Suprapubic skin (tissue), 3 donors: ENCODE data around the gene BET1L.

Experiments
- EP300 ChIP-seq: sonication (generic); formaldehyde crosslinking; IDR thresholded peaks from one replicate; pipeline ENCODE4 v1.6.1; 2017; ENCODE audit warnings: antibody characterized with exemption
- POLR2A ChIP-seq, 2 donors: fragments of 450-650 bp; IDR thresholded peaks; one replicate each; pipeline ENCODE4 v1.6.1; 2017; ENCODE audit warnings: antibody characterized with exemption in 2 of 2, mild to moderate bottlenecking in 2 of 2, moderate library complexity in 2 of 2
- TF ChIP-seq, protein P1 (sequence below), 2 donors: fragments of 200-600 bp in 1 of 2; fragments of 450-650 bp in 1 of 2; sonication (generic) in 1 of 2; IDR thresholded peaks; one replicate each; pipeline ENCODE4 v1.5.1; 2016 to 2019; ENCODE audit warnings: antibody characterized with exemption in 2 of 2, mild to moderate bottlenecking in 1 of 2, moderate library complexity in 1 of 2

DNA sequence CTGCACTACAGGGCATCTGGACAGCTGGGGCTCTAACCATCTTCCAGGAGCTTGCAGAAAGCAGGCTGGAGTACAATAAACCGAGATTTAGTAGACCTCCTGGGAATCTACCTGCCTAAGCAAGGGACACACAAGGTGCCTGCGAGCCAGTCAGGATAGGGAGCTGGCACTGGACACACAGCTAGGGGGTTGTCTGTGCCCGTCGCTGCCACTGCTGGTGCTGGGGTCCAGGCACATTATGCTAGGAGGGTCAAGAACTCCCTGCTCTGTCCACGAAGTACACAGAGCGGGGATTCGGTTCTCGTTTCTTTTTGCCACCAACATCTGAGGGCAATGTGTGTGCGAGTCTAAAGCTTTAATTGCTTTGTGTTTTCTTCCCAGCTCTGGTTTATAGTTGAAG is 4.5 kb upstream of the BET1L start:
- no peak for TF ChIP-seq POLR2A (IDR thresholded peaks at IDR 0.05)
- TF ChIP-seq, protein P1, sequence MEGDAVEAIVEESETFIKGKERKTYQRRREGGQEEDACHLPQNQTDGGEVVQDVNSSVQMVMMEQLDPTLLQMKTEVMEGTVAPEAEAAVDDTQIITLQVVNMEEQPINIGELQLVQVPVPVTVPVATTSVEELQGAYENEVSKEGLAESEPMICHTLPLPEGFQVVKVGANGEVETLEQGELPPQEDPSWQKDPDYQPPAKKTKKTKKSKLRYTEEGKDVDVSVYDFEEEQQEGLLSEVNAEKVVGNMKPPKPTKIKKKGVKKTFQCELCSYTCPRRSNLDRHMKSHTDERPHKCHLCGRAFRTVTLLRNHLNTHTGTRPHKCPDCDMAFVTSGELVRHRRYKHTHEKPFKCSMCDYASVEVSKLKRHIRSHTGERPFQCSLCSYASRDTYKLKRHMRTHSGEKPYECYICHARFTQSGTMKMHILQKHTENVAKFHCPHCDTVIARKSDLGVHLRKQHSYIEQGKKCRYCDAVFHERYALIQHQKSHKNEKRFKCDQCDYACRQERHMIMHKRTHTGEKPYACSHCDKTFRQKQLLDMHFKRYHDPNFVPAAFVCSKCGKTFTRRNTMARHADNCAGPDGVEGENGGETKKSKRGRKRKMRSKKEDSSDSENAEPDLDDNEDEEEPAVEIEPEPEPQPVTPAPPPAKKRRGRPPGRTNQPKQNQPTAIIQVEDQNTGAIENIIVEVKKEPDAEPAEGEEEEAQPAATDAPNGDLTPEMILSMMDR (IDR thresholded peaks at IDR 0.05), result no peak
- TF ChIP-seq EP300, result no peak
